Epithelial cell of esophagus (primary cell): ENCODE data around the gene SNTB2.
"Not testable (repeated sequence)": the region's sequence is repeated elsewhere in the genome, so short reads cannot be mapped to it uniquely, and the experiment has no call there.

Experiments used
- DNase-seq: peaks from one replicate; pipeline ENCODE4 v3.0.0; 2010; ENCODE audit warnings: low read depth
- H3K4me3 ChIP-seq: 2 replicates; pipeline ENCODE4 v1.5.1; 2011; ENCODE audit warnings: mild to moderate bottlenecking, low read length, control low read depth
- CTCF ChIP-seq: IDR thresholded peaks from 2 replicates; pipeline ENCODE4 v1.5.1; 2011; ENCODE audit warnings: low read depth, mild to moderate bottlenecking, low read length, control low read depth, inconsistent platforms; ENCODE audit not compliant: insufficient read depth; ENCODE audit errors: missing control alignments

The SNTB2 gene

GRCh38 chr16:69276148-69277115 is 89.5 kb downstream of the SNTB2 start:
- no peak for DNase-seq
- TF ChIP-seq CTCF: no peak
- no peak overlapping the region for H3K4me3 ChIP-seq

- no peak for DNase-seq
- no peak for TF ChIP-seq CTCF
- no peak overlapping the region for H3K4me3 ChIP-seq
Observed at GRCh38 chr16:69277413-69277812, 90.4 kb downstream of the SNTB2 start.

- no peak overlapping the region for H3K4me3 ChIP-seq
- TF ChIP-seq CTCF: no peak
- DNase-seq: no peak
Observed at GRCh38 chr16:69283851-69284250, 96.9 kb downstream of the SNTB2 start.

- no peak overlapping the region for H3K4me3 ChIP-seq
- no peak for TF ChIP-seq CTCF
- DNase-seq: no peak
Observed at GRCh38 chr16:69285240-69285639, 98.3 kb downstream of the SNTB2 start.

GRCh38 chr16:69286941-69287713 is 100.2 kb downstream of the SNTB2 start:
- peak; percentile 72 for DNase-seq
- H3K4me3 ChIP-seq: no peak overlapping the region
- peak; percentile 41 for TF ChIP-seq CTCF

GRCh38 chr16:69291657-69292056 is 104.7 kb downstream of the SNTB2 start:
- H3K4me3 ChIP-seq, DNase-seq: not testable (repeated sequence)

GRCh38 chr16:69293401-69293800 is 106.4 kb downstream of the SNTB2 start:
- H3K4me3 ChIP-seq: no peak overlapping the region
- DNase-seq: no peak
- no peak for TF ChIP-seq CTCF
